HepG2 (cell line): ENCODE data around the gene NXT1.
"Not testable (repeated sequence)": the region's sequence is repeated elsewhere in the genome, so short reads cannot be mapped to it uniquely, and the experiment has no call there.

Source experiments
- AGO1 ChIP-seq: fragments of 200-400 bp; formaldehyde crosslinking; IDR thresholded peaks from 2 replicates; pipeline ENCODE4 v1.6.1; 2017; ENCODE audit warnings: mild to moderate bottlenecking, low read depth, low read length, moderate library complexity; ENCODE audit not compliant: poor library complexity, severe bottlenecking
- EED ChIP-seq: sonication (generic); formaldehyde crosslinking; IDR thresholded peaks from 2 replicates; pipeline ENCODE4 v1.5.0; 2020; ENCODE audit warnings: mild to moderate bottlenecking, missing genetic modification reagents
- EP300 ChIP-seq, 3 experiments: sonication (generic) in 1 of 3; formaldehyde crosslinking in 1 of 3; IDR thresholded peaks; 2 replicates each; pipeline versions ENCODE4 v1.5.1 to v1.6.1; 2011 to 2020; ENCODE audit warnings: low read depth in 2 of 3, low read length in 2 of 3, borderline replicate concordance in 1 of 3, improper control_type of control experiment in 1 of 3, mild to moderate bottlenecking in 1 of 3, missing genetic modification reagents in 1 of 3, moderate library complexity in 1 of 3
- EZH2 ChIP-seq: conservative IDR thresholded peaks from 2 replicates; pipeline ENCODE4 v1.6.1; 2012; ENCODE audit warnings: mild to moderate bottlenecking, low read depth, low read length, moderate library complexity
- GABPA ChIP-seq, 2 experiments: IDR thresholded peaks; 2 replicates each; pipeline ENCODE4 v1.6.1; 2011 to 2016; ENCODE audit warnings: low read depth in 2 of 2, low read length in 1 of 2, missing biosample characterization in 1 of 2, missing genetic modification characterization in 1 of 2
- HHEX ChIP-seq: IDR thresholded peaks from 2 replicates; pipeline ENCODE4 v1.6.1; 2016; ENCODE audit warnings: control low read depth
- SRSF9 ChIP-seq: fragments of 200-400 bp; formaldehyde crosslinking; IDR thresholded peaks from 2 replicates; pipeline ENCODE4 v1.6.1; 2018; ENCODE audit warnings: borderline replicate concordance, mild to moderate bottlenecking, low read depth, low read length; ENCODE audit not compliant: insufficient read depth, poor library complexity, severe bottlenecking
- TF ChIP-seq, protein P1 (sequence below): sonication (generic); formaldehyde crosslinking; IDR thresholded peaks from 2 replicates; pipeline ENCODE4 v1.5.0; 2020; ENCODE audit warnings: mild to moderate bottlenecking, missing genetic modification reagents, moderate library complexity
- TF ChIP-seq, protein P2 (sequence below): sonication (generic); formaldehyde crosslinking; conservative IDR thresholded peaks from 2 replicates; pipeline ENCODE4 v1.4.0; 2020; ENCODE audit warnings: missing genetic modification reagents
- TF ChIP-seq, protein P3 (sequence below): sonication (generic); formaldehyde crosslinking; IDR thresholded peaks from 2 replicates; pipeline ENCODE4 v1.4.0; 2020; ENCODE audit warnings: low read depth, mild to moderate bottlenecking, missing genetic modification reagents
- TF ChIP-seq, protein P4 (sequence below): sonication (generic); formaldehyde crosslinking; IDR thresholded peaks from 2 replicates; pipeline ENCODE4 v1.4.0; 2020; ENCODE audit warnings: missing genetic modification reagents
- TF ChIP-seq, protein P5 (sequence below): sonication (generic); formaldehyde crosslinking; IDR thresholded peaks from 2 replicates; pipeline ENCODE4 v1.4.0; 2020; ENCODE audit warnings: low read depth, missing genetic modification reagents

DNA sequence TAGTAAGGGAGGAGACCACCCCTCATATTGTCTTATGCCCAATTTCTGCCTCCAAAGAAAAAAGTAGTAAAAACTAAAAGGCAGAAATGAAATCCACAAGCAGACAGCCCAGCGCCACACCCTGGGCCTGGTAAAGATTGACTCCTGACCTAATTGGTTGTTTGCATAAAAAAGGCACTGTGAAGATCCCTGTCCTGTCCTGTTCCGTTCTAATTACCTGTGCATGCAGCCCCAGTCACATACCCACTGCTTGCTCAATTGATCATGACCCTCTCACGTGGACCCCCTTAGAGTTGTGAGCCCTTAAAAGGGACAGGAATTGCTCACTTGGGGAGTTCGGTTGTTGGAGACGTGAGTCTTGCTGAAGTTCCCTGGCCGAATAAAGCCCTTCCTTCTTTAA is 2.1 kb upstream of the NXT1 start:
- TF ChIP-seq, protein P1, sequence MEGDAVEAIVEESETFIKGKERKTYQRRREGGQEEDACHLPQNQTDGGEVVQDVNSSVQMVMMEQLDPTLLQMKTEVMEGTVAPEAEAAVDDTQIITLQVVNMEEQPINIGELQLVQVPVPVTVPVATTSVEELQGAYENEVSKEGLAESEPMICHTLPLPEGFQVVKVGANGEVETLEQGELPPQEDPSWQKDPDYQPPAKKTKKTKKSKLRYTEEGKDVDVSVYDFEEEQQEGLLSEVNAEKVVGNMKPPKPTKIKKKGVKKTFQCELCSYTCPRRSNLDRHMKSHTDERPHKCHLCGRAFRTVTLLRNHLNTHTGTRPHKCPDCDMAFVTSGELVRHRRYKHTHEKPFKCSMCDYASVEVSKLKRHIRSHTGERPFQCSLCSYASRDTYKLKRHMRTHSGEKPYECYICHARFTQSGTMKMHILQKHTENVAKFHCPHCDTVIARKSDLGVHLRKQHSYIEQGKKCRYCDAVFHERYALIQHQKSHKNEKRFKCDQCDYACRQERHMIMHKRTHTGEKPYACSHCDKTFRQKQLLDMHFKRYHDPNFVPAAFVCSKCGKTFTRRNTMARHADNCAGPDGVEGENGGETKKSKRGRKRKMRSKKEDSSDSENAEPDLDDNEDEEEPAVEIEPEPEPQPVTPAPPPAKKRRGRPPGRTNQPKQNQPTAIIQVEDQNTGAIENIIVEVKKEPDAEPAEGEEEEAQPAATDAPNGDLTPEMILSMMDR, result not testable (repeated sequence)
- TF ChIP-seq, protein P2, sequence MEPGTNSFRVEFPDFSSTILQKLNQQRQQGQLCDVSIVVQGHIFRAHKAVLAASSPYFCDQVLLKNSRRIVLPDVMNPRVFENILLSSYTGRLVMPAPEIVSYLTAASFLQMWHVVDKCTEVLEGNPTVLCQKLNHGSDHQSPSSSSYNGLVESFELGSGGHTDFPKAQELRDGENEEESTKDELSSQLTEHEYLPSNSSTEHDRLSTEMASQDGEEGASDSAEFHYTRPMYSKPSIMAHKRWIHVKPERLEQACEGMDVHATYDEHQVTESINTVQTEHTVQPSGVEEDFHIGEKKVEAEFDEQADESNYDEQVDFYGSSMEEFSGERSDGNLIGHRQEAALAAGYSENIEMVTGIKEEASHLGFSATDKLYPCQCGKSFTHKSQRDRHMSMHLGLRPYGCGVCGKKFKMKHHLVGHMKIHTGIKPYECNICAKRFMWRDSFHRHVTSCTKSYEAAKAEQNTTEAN (CRISPR knock-in tag), result not testable (repeated sequence)
- TF ChIP-seq GABPA (IDR thresholded peaks at IDR 0.05; ENCODE audit: low read depth, low read length); GABPA (CRISPR knock-in tag; IDR thresholded peaks at IDR 0.05; ENCODE audit: low read depth); EP300 (IDR thresholded peaks at IDR 0.05; ENCODE audit: low read depth in 2 of 2, low read length in 2 of 2); EP300 (CRISPR knock-in tag; IDR thresholded peaks at IDR 0.05; ENCODE audit: borderline replicate concordance); AGO1; EED (CRISPR knock-in tag); HHEX; SRSF9; EZH2: not testable (repeated sequence)
- TF ChIP-seq, protein P3, sequence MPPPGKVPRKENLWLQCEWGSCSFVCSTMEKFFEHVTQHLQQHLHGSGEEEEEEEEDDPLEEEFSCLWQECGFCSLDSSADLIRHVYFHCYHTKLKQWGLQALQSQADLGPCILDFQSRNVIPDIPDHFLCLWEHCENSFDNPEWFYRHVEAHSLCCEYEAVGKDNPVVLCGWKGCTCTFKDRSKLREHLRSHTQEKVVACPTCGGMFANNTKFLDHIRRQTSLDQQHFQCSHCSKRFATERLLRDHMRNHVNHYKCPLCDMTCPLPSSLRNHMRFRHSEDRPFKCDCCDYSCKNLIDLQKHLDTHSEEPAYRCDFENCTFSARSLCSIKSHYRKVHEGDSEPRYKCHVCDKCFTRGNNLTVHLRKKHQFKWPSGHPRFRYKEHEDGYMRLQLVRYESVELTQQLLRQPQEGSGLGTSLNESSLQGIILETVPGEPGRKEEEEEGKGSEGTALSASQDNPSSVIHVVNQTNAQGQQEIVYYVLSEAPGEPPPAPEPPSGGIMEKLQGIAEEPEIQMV (CRISPR knock-in tag), result not testable (repeated sequence)
- TF ChIP-seq, protein P4, sequence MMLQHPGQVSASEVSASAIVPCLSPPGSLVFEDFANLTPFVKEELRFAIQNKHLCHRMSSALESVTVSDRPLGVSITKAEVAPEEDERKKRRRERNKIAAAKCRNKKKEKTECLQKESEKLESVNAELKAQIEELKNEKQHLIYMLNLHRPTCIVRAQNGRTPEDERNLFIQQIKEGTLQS, result not testable (repeated sequence)
- TF ChIP-seq, protein P5, sequence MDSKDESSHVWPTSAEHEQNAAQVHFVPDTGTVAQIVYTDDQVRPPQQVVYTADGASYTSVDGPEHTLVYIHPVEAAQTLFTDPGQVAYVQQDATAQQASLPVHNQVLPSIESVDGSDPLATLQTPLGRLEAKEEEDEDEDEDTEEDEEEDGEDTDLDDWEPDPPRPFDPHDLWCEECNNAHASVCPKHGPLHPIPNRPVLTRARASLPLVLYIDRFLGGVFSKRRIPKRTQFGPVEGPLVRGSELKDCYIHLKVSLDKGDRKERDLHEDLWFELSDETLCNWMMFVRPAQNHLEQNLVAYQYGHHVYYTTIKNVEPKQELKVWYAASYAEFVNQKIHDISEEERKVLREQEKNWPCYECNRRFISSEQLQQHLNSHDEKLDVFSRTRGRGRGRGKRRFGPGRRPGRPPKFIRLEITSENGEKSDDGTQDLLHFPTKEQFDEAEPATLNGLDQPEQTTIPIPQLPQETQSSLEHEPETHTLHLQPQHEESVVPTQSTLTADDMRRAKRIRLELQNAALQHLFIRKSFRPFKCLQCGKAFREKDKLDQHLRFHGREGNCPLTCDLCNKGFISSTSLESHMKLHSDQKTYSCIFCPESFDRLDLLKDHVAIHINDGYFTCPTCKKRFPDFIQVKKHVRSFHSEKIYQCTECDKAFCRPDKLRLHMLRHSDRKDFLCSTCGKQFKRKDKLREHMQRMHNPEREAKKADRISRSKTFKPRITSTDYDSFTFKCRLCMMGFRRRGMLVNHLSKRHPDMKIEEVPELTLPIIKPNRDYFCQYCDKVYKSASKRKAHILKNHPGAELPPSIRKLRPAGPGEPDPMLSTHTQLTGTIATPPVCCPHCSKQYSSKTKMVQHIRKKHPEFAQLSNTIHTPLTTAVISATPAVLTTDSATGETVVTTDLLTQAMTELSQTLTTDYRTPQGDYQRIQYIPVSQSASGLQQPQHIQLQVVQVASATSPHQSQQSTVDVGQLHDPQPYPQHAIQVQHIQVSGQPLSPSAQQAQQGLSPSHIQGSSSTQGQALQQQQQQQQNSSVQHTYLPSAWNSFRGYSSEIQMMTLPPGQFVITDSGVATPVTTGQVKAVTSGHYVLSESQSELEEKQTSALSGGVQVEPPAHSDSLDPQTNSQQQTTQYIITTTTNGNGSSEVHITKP (CRISPR knock-in tag), result not testable (repeated sequence)
